Measurements from ENCODE around the gene COL5A1.

Gene COL5A1

GRCh38 chr9:134736791-134737497 is 95.3 kb downstream of the COL5A1 start:
- in situ Hi-C loops (cut with HindIII; ENCODE audit: low sequenced_read_pairs) = no loop called here

- in situ Hi-C loops (cut with HindIII; ENCODE audit: low sequenced_read_pairs) = no loop called here
These were observed 96.4 kb downstream of the COL5A1 start for GRCh38 chr9:134737842-134738580.

GRCh38 chr9:134738869-134739659 is 97.5 kb downstream of the COL5A1 start:
- in situ Hi-C loops (cut with HindIII; ENCODE audit: low sequenced_read_pairs) = no loop called here

GRCh38 chr9:134739660-134739968 is 98.0 kb downstream of the COL5A1 start:
- in situ Hi-C loops (cut with HindIII; ENCODE audit: low sequenced_read_pairs) = no loop called here

GRCh38 chr9:134740071-134740470 is 98.5 kb downstream of the COL5A1 start:
- in situ Hi-C loops (cut with HindIII; ENCODE audit: low sequenced_read_pairs) = loop anchor here (5.0 to 10.0 kb wide), 3 partner anchors 48 to 293 kb away; no protein-coding TSS in a partner anchor

- in situ Hi-C loops (cut with HindIII; ENCODE audit: low sequenced_read_pairs) = loop anchor here (5.0 to 10.0 kb wide), 3 partner anchors 50 to 295 kb away; no protein-coding TSS in a partner anchor
These were observed 100.2 kb downstream of the COL5A1 start for GRCh38 chr9:134741846-134742245.

- in situ Hi-C loops (cut with HindIII; ENCODE audit: low sequenced_read_pairs) = loop anchor here (5.0 to 10.0 kb wide), 3 partner anchors 51 to 296 kb away; no protein-coding TSS in a partner anchor
These were observed 101.4 kb downstream of the COL5A1 start for GRCh38 chr9:134742822-134743535.

GRCh38 chr9:134743853-134744252 is 102.2 kb downstream of the COL5A1 start:
- in situ Hi-C loops (cut with HindIII; ENCODE audit: low sequenced_read_pairs) = loop anchor here (5.0 to 10.0 kb wide), 3 partner anchors 52 to 297 kb away; no protein-coding TSS in a partner anchor

GRCh38 chr9:134744385-134745295 is 103.0 kb downstream of the COL5A1 start:
- in situ Hi-C loops (cut with HindIII; ENCODE audit: low sequenced_read_pairs) = loop anchor here (5.0 to 10.0 kb wide), 3 partner anchors 52 to 297 kb away; no protein-coding TSS in a partner anchor

- in situ Hi-C loops (cut with HindIII; ENCODE audit: low sequenced_read_pairs) = loop anchor here (10.0 kb wide), 1 partner anchor 273 kb away; no protein-coding TSS in a partner anchor
These were observed 106.4 kb downstream of the COL5A1 start for GRCh38 chr9:134747951-134748489.

- in situ Hi-C loops (cut with HindIII; ENCODE audit: low sequenced_read_pairs) = loop anchor here (10.0 kb wide), 1 partner anchor 274 kb away; no protein-coding TSS in a partner anchor
These were observed 107.0 kb downstream of the COL5A1 start for GRCh38 chr9:134748591-134748990.

- in situ Hi-C loops (cut with HindIII; ENCODE audit: low sequenced_read_pairs) = no loop called here
These were observed 109.0 kb downstream of the COL5A1 start for GRCh38 chr9:134750450-134751155.

- in situ Hi-C loops (cut with HindIII; ENCODE audit: low sequenced_read_pairs) = no loop called here
These were observed 110.0 kb downstream of the COL5A1 start for GRCh38 chr9:134751622-134752021.

- in situ Hi-C loops (cut with HindIII; ENCODE audit: low sequenced_read_pairs) = no loop called here
These were observed 111.0 kb downstream of the COL5A1 start for GRCh38 chr9:134752471-134753168.

GRCh38 chr9:134753191-134753590 is 111.6 kb downstream of the COL5A1 start:
- in situ Hi-C loops (cut with HindIII; ENCODE audit: low sequenced_read_pairs) = no loop called here

- in situ Hi-C loops (cut with HindIII; ENCODE audit: low sequenced_read_pairs) = no loop called here
These were observed 113.8 kb downstream of the COL5A1 start for GRCh38 chr9:134755221-134755907.

GRCh38 chr9:134756098-134756497 is 114.5 kb downstream of the COL5A1 start:
- in situ Hi-C loops (cut with HindIII; ENCODE audit: low sequenced_read_pairs) = no loop called here

Measured in endothelial cell of hepatic sinusoid (primary cell).